ENCODE results near the gene COL18A1.

GRCh38 chr21:45536301-45537081 lies 131.5 kb downstream of the COL18A1 start:
- TF ChIP-seq, protein P1, sequence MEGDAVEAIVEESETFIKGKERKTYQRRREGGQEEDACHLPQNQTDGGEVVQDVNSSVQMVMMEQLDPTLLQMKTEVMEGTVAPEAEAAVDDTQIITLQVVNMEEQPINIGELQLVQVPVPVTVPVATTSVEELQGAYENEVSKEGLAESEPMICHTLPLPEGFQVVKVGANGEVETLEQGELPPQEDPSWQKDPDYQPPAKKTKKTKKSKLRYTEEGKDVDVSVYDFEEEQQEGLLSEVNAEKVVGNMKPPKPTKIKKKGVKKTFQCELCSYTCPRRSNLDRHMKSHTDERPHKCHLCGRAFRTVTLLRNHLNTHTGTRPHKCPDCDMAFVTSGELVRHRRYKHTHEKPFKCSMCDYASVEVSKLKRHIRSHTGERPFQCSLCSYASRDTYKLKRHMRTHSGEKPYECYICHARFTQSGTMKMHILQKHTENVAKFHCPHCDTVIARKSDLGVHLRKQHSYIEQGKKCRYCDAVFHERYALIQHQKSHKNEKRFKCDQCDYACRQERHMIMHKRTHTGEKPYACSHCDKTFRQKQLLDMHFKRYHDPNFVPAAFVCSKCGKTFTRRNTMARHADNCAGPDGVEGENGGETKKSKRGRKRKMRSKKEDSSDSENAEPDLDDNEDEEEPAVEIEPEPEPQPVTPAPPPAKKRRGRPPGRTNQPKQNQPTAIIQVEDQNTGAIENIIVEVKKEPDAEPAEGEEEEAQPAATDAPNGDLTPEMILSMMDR (IDR thresholded peaks at IDR 0.05) = no peak
- TF ChIP-seq POLR2A (IDR thresholded peaks at IDR 0.05) = no peak
